OCI-LY7 (cell line): ENCODE results near the gene SPATA16. TPM values are rescaled to one million over a fixed set of nuclear protein-coding genes. Genes with fewer than 3 reads are reported as not detected.

ENCODE experiments used
- BruUV-seq: library from RNA; stranded (reverse); fragments of 400-500 nt; replicated peaks from 2 replicates; lab custom pipeline; 2021; lab: Mats Ljungman, UMichigan
- CTCF ChIA-PET: fragments of 300-600 bp; sonication (Branson Sonifier 250); formaldehyde crosslinking; loops from one replicate; lab custom pipeline; 2022; ENCODE audit warnings: antibody characterized with exemption; ENCODE audit not compliant: unreplicated experiment; lab: Charles Lee
- POLR2A ChIA-PET: fragments of 300-600 bp; sonication (Branson Sonifier 250); formaldehyde crosslinking; loops from one replicate; lab custom pipeline; 2022; ENCODE audit warnings: antibody characterized with exemption; lab: Charles Lee
- DNase-seq: peaks from one replicate; pipeline ENCODE4 v3.0.0-alpha.2; 2015; ENCODE audit warnings: low spot score
- H2AFZ ChIP-seq: fragments of 200-600 bp; sonication (generic), shearing (Covaris generic); 2 replicates; pipeline ENCODE4 v1.6.1; 2014; ENCODE audit warnings: mild to moderate bottlenecking, antibody characterized with exemption, low read length, moderate library complexity
- H3K27ac ChIP-seq: fragments of 200-600 bp; sonication (generic); 2 replicates; pipeline ENCODE4 v1.5.1; 2014; ENCODE audit warnings: mixed run types, low read depth, mild to moderate bottlenecking, moderate library complexity, low read length, inconsistent platforms; ENCODE audit not compliant: poor library complexity, severe bottlenecking
- H3K36me3 ChIP-seq: fragments of 200-600 bp; sonication (generic); 2 replicates; pipeline ENCODE4 v1.6.1; 2014; ENCODE audit warnings: mild to moderate bottlenecking, antibody characterized with exemption, low read length, moderate library complexity, mixed read lengths; ENCODE audit not compliant: insufficient read depth
- H3K4me1 ChIP-seq: fragments of 200-600 bp; sonication (generic); 2 replicates; pipeline ENCODE4 v1.5.1; 2014; ENCODE audit warnings: mild to moderate bottlenecking, low read length; ENCODE audit not compliant: insufficient read depth, poor library complexity, severe bottlenecking
- H3K4me2 ChIP-seq: fragments of 200-600 bp; sonication (generic); 2 replicates; pipeline ENCODE4 v1.6.1; 2014; ENCODE audit warnings: mild to moderate bottlenecking, low read length
- H3K4me3 ChIP-seq: fragments of 200-600 bp; sonication (generic); 2 replicates; pipeline ENCODE4 v1.5.1; 2014; ENCODE audit warnings: mild to moderate bottlenecking, low read depth, low read length; ENCODE audit not compliant: poor library complexity, severe bottlenecking
- H3K79me2 ChIP-seq: fragments of 200-600 bp; sonication (generic); 2 replicates; pipeline ENCODE4 v1.6.1; 2016; ENCODE audit warnings: low read depth, mild to moderate bottlenecking, low read length, moderate library complexity, mixed read lengths; ENCODE audit not compliant: insufficient read depth
- H3K9me2 ChIP-seq: fragments of 200-600 bp; sonication (generic); 2 replicates; pipeline ENCODE4 v1.6.1; 2016; ENCODE audit warnings: mild to moderate bottlenecking, low read length, mixed read lengths; ENCODE audit not compliant: insufficient read depth
- H3K9me3 ChIP-seq: fragments of 200-600 bp; sonication (generic); 2 replicates; pipeline ENCODE4 v1.6.1; 2014; ENCODE audit warnings: mild to moderate bottlenecking, mixed run types, low read length, mixed read lengths
- H4K20me1 ChIP-seq: fragments of 200-600 bp; sonication (generic); 2 replicates; pipeline ENCODE4 v1.6.1; 2014; ENCODE audit warnings: mild to moderate bottlenecking, antibody characterized with exemption, low read length, moderate library complexity, mixed read lengths; ENCODE audit not compliant: insufficient read depth
- EZH2phosphoT487 ChIP-seq: fragments of 200-600 bp; sonication (generic); IDR thresholded peaks from 2 replicates; pipeline ENCODE4 v1.6.1; 2018; ENCODE audit warnings: low read depth, borderline replicate concordance, mild to moderate bottlenecking, mixed run types, antibody characterized with exemption, low read length, moderate library complexity, mixed read lengths
- intact Hi-C: fragments of 100-400 bp; cut with micrococcal nuclease; formaldehyde crosslinking; loops from one replicate; pipeline ENCODE4 v1.10.0; 2022; ENCODE audit not compliant: unreplicated experiment
- total RNA-seq, 2 experiments: library from RNA; depleted of rRNA in 1 of 2; stranded (reverse); fragments of >200 nt in 1 of 2; shearing (Covaris generic) in 1 of 2; gene quantifications; 2 replicates each; pipeline ENCODE4 v1.2.3, GENCODE V29; 2014 to 2022
- TF ChIP-seq, protein P1 (sequence below): fragments of 200-600 bp; sonication (generic); conservative IDR thresholded peaks from 2 replicates; pipeline ENCODE4 v1.5.1; 2014; ENCODE audit warnings: mild to moderate bottlenecking, antibody characterized with exemption, low read length, moderate library complexity, mixed read lengths

The SPATA16 gene
- total RNA-seq, 2 experiments from 2014 or later: not detected

DNA sequence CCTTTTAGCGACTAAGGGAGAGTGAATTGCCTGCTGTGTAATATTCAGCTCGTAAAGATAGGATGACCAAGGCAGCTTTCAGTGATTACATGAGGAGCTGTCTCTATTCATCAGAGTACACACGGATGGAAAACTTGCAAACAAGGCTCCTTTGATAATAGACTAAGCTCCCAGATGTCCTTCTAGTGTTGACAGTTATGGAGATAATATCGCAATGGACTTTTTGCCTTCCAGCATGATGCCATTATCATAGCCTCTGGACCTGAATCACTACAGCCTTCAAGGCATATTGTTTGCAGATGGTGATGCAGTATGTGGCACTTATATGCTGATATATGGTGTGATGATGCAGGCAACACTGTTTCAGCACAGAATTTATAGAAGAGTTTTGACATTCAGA lies 296.6 kb downstream of the SPATA16 start:
- H3K4me1 ChIP-seq: no peaks in the 10 kb centered on the region
- H3K9me2 ChIP-seq: no peaks in the 10 kb centered on the region
- H4K20me1 ChIP-seq: no peaks in the 10 kb centered on the region
- no peak overlapping the region for H3K4me3 ChIP-seq
- H3K9me3 ChIP-seq: no peaks in the 10 kb centered on the region
- DNase-seq: no peak
- no peaks in the 10 kb centered on the region for H3K36me3 ChIP-seq
- intact Hi-C loops: no loop called here
- POLR2A ChIA-PET: interaction anchor here (0.7 kb wide), 1 partner anchor 59 kb away, joined by 3 read pairs; no protein-coding TSS in a partner anchor
- TF ChIP-seq, protein P1, sequence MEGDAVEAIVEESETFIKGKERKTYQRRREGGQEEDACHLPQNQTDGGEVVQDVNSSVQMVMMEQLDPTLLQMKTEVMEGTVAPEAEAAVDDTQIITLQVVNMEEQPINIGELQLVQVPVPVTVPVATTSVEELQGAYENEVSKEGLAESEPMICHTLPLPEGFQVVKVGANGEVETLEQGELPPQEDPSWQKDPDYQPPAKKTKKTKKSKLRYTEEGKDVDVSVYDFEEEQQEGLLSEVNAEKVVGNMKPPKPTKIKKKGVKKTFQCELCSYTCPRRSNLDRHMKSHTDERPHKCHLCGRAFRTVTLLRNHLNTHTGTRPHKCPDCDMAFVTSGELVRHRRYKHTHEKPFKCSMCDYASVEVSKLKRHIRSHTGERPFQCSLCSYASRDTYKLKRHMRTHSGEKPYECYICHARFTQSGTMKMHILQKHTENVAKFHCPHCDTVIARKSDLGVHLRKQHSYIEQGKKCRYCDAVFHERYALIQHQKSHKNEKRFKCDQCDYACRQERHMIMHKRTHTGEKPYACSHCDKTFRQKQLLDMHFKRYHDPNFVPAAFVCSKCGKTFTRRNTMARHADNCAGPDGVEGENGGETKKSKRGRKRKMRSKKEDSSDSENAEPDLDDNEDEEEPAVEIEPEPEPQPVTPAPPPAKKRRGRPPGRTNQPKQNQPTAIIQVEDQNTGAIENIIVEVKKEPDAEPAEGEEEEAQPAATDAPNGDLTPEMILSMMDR: no peak
- no peak for TF ChIP-seq EZH2phosphoT487
- BruUV-seq: no TSS peak
- H3K4me2 ChIP-seq: no peak overlapping the region
- no peaks in the 10 kb centered on the region for H3K79me2 ChIP-seq
- CTCF ChIA-PET: no interaction called here
- no peak overlapping the region for H3K27ac ChIP-seq
- no peak overlapping the region for H2AFZ ChIP-seq

DNA sequence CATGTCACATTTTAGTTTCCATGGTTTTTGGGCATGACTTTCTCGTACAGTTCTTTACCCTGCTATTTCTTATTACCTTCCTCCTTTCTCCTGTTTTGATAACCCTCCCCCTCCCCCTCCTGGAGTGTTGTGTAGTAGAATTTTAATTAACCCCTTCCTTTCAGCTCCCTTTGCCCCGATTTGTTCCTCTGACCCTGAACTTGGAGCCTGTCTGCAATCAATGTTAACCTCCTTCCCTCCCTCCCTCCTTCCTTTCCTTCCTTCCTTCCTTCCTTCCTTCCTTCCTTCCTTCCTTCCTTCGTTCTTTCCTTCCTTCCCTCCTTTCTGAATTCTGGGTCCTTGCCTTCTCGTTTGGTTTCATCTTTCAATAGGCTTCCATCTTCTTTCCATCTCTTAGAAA lies 300.1 kb downstream of the SPATA16 start:
- Histone ChIP-seq H3K9me3 (no peaks in the 10 kb centered on the region), H3K4me2 (no peak overlapping the region), H3K36me3 (no peaks in the 10 kb centered on the region), H4K20me1 (no peaks in the 10 kb centered on the region), H3K9me2 (no peaks in the 10 kb centered on the region), H3K27ac (no peak overlapping the region), H3K4me1 (no peaks in the 10 kb centered on the region), H3K79me2 (no peaks in the 10 kb centered on the region), H3K4me3 (no peak overlapping the region), H2AFZ (no peak overlapping the region)
- POLR2A ChIA-PET: no interaction called here
- DNase-seq: no peak
- CTCF ChIA-PET: no interaction called here
- intact Hi-C loops: no loop called here
- BruUV-seq: no TSS peak
- TF ChIP-seq, protein P1: no peak
- no peak for TF ChIP-seq EZH2phosphoT487

DNA sequence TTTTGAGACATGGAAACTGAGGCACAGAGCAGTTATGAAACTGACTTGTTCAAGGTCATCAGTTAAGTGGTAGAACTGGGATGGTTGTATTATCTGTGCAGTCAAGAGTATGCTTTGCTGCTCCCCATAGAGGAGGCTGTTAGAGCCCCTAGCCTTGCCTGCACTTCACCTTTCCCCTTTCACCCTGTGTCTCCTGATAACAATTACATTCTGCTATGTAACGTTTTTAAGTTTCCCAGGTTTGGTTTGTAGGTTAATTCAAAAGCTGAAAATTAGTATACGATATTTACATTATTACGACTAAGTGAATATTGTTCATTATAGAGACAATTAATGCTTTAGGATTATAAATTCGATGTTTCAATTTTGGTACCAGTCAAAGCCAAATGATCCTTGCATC lies 300.6 kb downstream of the SPATA16 start:
- Histone ChIP-seq H3K9me3 (no peaks in the 10 kb centered on the region), H3K4me2 (no peak overlapping the region), H3K36me3 (no peaks in the 10 kb centered on the region), H3K9me2 (no peaks in the 10 kb centered on the region), H4K20me1 (no peaks in the 10 kb centered on the region), H3K4me3 (no peak overlapping the region), H2AFZ (no peak overlapping the region), H3K4me1 (no peaks in the 10 kb centered on the region), H3K79me2 (no peaks in the 10 kb centered on the region), H3K27ac (no peak overlapping the region)
- POLR2A ChIA-PET: interaction anchor here (1.1 kb wide), 1 partner anchor 11 kb away, joined by 3 read pairs; no protein-coding TSS in a partner anchor
- DNase-seq: no peak
- TF ChIP-seq, protein P1: no peak
- TF ChIP-seq EZH2phosphoT487: no peak
- CTCF ChIA-PET: no interaction called here
- no TSS peak for BruUV-seq
- intact Hi-C loops: no loop called here
